Epithelial cell of proximal tubule (primary cell): Measurements from ENCODE around the gene UNC5A. TPM values are rescaled to one million over a fixed set of nuclear protein-coding genes. Genes with fewer than 3 reads are reported as not detected.

Experiments used
- DNase-seq: peaks from one replicate; pipeline ENCODE4 v3.0.0-alpha.2; 2011; ENCODE audit warnings: low read depth
- H3K4me3 ChIP-seq: 2 replicates; pipeline ENCODE4 v1.5.1; 2011; ENCODE audit warnings: low read depth, mild to moderate bottlenecking, low read length
- total RNA-seq: library from RNA; depleted of rRNA; stranded (reverse); fragments of >200 nt; gene quantifications from 2 replicates; pipeline ENCODE4 v1.2.3, GENCODE V29; 2015
- TF ChIP-seq, protein P1 (sequence below): conservative IDR thresholded peaks from 2 replicates; pipeline ENCODE4 v1.5.1; 2012; ENCODE audit warnings: low read depth, mild to moderate bottlenecking, low read length

The UNC5A gene
- total RNA-seq, 1 donor from 2014 or later = 1.2 TPM

- TF ChIP-seq, protein P1, sequence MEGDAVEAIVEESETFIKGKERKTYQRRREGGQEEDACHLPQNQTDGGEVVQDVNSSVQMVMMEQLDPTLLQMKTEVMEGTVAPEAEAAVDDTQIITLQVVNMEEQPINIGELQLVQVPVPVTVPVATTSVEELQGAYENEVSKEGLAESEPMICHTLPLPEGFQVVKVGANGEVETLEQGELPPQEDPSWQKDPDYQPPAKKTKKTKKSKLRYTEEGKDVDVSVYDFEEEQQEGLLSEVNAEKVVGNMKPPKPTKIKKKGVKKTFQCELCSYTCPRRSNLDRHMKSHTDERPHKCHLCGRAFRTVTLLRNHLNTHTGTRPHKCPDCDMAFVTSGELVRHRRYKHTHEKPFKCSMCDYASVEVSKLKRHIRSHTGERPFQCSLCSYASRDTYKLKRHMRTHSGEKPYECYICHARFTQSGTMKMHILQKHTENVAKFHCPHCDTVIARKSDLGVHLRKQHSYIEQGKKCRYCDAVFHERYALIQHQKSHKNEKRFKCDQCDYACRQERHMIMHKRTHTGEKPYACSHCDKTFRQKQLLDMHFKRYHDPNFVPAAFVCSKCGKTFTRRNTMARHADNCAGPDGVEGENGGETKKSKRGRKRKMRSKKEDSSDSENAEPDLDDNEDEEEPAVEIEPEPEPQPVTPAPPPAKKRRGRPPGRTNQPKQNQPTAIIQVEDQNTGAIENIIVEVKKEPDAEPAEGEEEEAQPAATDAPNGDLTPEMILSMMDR = no peak
- H3K4me3 ChIP-seq = no peak overlapping the region
- no peak for DNase-seq
Measured at GRCh38 chr5:176855598-176855997, 45.2 kb downstream of the UNC5A start.

DNA sequence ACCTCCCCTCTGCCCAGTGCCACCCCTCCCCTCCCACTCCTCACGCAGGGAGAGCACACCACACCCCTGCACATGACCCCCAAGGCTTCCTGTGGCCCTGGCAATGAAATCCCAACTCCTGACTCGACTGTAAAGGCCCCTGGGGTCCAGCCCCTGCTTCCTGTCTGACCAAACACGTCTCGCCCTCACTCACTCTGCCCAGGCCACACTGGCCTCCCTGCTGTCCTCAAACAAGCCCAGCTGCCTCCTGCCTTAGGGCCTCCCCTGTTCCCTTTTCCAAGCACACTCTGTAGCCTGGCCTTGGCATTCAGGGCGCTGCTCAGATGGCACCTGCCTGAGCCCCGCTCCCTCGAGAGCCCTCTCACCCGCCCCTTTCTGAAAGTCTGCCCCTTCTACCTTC, 46.4 kb downstream of the UNC5A start:
- TF ChIP-seq, protein P1 = no peak
- DNase-seq = no peak

DNA sequence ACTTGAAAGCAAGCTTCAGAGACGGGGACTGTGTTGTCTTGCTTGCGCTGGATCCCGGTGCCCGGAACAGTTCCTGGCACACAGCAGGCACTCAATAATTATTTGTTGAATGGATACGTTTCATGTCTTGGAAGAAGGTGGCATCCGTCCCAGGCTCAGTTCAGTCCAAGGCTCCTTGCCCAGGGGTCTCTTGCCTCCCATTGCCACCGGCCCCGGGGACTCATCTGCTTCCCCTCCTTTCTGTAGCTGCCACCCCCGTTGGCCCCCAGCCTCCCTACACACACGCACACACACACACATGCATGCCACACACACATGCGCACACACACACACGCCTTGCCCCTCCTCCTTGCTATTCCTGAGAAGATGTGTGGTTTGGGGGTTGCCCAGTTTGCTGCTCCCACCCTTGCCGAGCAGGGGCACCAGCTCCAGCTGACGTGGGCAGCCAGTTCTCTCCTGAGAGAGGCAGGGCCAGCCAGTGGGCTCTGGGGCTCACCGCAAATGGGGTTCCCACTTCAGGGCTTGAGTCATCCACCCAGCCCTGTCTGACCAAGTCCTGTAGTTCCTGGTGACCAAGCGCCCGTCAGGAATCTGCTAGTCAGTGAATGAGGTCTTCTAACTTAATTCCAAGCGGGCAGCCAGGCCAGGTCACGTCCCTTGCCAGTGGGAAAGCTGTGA, 47.0 kb downstream of the UNC5A start:
- TF ChIP-seq, protein P1 = no peak
- no peak overlapping the region for H3K4me3 ChIP-seq
- no peak for DNase-seq

More for the DNA sequence above, 46.4 kb downstream of the UNC5A start:
- H3K4me3 ChIP-seq = no peak overlapping the region

DNA sequence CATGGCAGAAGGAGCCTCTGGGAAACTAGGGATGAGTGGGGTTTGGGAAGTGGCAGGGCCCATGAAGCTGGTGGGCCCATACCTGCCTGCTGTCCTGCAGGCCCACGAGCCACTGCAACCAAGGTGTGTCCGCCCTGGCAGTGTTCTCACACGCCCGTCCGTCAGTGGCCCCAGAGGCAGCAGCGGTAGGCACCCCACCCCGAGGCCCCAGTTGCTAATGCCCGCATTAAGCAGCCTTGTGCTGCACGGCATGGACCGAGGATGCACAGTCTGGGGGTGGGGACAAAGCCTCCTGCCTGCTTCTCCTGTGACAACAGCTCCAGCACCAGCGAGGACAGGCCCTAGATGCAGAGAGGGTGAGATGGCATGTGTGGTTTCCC, 47.5 kb downstream of the UNC5A start:
- TF ChIP-seq, protein P1 = no peak
- DNase-seq = no peak
- no peak overlapping the region for H3K4me3 ChIP-seq

GRCh38 chr5:176859916-176860315, 49.6 kb downstream of the UNC5A start:
- H3K4me3 ChIP-seq = no peak overlapping the region
- TF ChIP-seq, protein P1 = no peak
- DNase-seq = no peak

DNA sequence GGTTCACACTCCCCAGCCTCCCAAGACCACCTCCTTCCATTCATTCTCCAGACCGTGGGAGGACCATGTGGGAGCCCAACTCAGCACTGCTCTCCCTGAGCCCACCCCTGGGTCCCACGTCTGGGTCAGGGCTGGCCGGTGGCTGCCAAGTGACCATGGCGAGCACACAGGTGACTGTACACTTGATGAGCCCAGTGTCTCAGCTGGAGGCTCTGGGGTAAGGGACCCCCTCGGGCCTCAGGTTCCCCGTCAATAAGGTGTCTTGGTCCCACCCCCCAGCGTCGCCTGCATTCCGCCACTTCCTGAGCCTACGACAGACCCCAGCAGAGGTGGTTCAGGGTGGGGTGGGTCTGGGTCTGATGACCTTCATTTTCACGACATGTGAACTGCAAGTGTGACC, 50.0 kb downstream of the UNC5A start:
- no peak overlapping the region for H3K4me3 ChIP-seq
- TF ChIP-seq, protein P1 = no peak
- DNase-seq = no peak

DNA sequence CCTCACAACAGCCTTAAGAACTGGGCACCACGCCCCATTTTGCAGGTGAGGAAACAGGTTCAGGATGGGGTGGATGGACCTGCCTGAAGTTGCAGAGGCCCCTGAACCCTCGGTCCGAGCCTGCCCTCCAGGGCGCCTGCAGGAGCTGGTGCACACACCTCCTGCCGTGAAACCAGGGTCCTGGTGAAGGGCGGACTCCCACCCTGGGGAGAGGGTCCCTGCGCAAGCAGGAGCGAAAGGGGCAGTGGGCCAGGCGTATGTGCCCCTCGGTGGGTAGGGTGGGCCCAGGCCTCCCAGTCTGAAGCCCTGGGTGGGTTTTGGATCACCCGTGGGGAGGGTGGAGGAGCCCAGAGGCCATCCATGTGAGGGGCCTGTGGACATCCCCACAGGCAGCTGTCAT, 50.9 kb downstream of the UNC5A start:
- no peak overlapping the region for H3K4me3 ChIP-seq
- DNase-seq = no peak
- TF ChIP-seq, protein P1 = no peak
